ENCODE results near the gene REV1. TPM values are rescaled to one million over a fixed set of nuclear protein-coding genes. Genes with fewer than 3 reads are reported as not detected.

Gene REV1
- total RNA-seq, 1 donor from 2014 or later: 40.2 TPM

DNA sequence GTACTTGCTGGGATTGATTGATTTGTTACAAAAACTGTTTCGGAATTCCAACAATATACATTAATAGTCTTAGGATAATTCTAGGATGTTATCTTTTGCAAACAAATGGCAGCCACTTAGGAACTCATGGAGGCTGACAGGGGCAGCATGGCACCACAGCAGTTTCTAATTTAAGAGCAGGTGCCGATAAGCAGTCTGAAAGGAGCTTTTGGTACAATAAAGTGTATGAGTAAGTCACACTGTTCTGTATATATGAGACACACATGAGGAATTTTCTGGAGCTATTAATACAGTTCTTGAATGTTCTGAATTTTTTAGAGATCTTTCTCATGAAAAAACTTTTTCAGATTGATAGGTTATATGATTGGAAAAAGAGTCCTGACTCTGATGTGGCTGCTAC, 100.4 kb downstream of the REV1 start:
- Mint-ChIP-seq H3K27me3 (ENCODE audit: unreplicated experiment) (no peaks in the 10 kb centered on the region), H3K4me1 (ENCODE audit: unreplicated experiment) (no peaks in the 10 kb centered on the region), H3K4me3 (ENCODE audit: unreplicated experiment) (no peak overlapping the region), H3K36me3 (ENCODE audit: low read depth, unreplicated experiment) (peaks cover 15% of the 10 kb centered on the region), H3K9me3 (ENCODE audit: unreplicated experiment) (no peaks in the 10 kb centered on the region), H3K27ac (ENCODE audit: unreplicated experiment) (no peak overlapping the region)
- TF ChIP-seq, protein P1, sequence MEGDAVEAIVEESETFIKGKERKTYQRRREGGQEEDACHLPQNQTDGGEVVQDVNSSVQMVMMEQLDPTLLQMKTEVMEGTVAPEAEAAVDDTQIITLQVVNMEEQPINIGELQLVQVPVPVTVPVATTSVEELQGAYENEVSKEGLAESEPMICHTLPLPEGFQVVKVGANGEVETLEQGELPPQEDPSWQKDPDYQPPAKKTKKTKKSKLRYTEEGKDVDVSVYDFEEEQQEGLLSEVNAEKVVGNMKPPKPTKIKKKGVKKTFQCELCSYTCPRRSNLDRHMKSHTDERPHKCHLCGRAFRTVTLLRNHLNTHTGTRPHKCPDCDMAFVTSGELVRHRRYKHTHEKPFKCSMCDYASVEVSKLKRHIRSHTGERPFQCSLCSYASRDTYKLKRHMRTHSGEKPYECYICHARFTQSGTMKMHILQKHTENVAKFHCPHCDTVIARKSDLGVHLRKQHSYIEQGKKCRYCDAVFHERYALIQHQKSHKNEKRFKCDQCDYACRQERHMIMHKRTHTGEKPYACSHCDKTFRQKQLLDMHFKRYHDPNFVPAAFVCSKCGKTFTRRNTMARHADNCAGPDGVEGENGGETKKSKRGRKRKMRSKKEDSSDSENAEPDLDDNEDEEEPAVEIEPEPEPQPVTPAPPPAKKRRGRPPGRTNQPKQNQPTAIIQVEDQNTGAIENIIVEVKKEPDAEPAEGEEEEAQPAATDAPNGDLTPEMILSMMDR (IDR thresholded peaks at IDR 0.05; ENCODE audit: unreplicated experiment): no peak
- DNase-seq (ENCODE audit: low spot score): no peak

DNA sequence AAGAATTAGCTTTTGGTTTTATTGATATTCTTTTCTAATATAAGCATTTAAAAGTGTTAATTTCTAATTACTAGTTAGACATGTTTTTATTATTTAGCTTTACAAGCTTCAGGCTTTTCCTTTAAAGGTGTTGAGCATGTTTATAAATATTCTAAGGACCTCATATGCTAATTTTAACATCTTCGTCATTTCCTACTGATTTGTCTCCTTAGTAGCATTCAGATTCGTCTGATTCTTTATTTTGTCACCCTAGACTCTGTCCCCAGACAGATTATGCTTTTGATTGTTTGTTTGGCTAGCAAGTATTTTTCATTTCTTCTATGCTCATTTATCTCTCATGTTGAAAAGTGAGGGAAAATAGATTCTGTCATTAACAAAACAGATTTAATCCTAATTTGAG, 100.9 kb downstream of the REV1 start:
- TF ChIP-seq, protein P1 (IDR thresholded peaks at IDR 0.05; ENCODE audit: unreplicated experiment): no peak
- DNase-seq (ENCODE audit: low spot score): no peak
- H3K4me3 Mint-ChIP-seq (ENCODE audit: unreplicated experiment): no peak overlapping the region
- H3K36me3 Mint-ChIP-seq (ENCODE audit: low read depth, unreplicated experiment): peaks cover 14% of the 10 kb centered on the region
- H3K27me3 Mint-ChIP-seq (ENCODE audit: unreplicated experiment): no peaks in the 10 kb centered on the region
- no peak overlapping the region for H3K27ac Mint-ChIP-seq (ENCODE audit: unreplicated experiment)
- H3K9me3 Mint-ChIP-seq (ENCODE audit: unreplicated experiment): no peaks in the 10 kb centered on the region
- H3K4me1 Mint-ChIP-seq (ENCODE audit: unreplicated experiment): no peaks in the 10 kb centered on the region

DNA sequence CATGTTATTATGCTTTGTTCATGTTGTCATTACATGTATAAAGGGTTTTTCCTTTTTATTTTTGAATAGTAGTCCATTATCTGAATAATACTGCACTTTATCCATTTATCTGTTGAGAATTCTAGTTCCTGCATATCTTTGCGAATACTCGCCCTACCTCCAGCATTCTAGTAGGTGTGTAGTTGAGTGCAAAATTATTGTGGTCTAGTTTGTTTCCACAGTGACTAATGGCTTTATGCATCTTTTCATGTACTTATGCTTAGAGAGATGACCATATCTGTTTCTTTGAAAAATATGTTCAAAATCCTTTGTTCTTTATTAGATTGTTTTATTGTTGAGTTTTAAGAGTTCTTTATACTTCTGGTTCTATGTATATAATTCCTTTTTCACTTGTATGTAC, 103.8 kb downstream of the REV1 start:
- no peak overlapping the region for H3K27ac Mint-ChIP-seq (ENCODE audit: unreplicated experiment)

DNA sequence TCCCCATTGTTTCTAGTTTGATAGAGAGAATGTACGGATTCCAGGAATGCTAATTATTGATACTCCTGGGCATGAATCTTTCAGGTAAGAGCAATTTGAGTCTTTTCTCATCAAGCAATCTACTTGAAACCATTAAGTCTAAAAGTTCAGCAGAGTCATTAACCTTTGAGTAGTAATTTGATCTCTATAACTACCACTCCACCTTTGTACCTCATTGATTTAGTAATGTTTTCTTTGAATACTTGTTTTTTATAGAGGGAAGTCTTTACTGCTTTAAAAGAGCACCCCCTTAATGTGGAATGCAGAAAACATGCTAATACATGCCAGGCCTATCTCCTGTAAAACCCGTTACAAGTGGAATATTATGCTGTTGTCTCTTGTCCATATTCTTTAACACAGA, 107.7 kb downstream of the REV1 start:
- H3K4me3 Mint-ChIP-seq (ENCODE audit: unreplicated experiment): no peak overlapping the region
- H3K4me1 Mint-ChIP-seq (ENCODE audit: unreplicated experiment): no peaks in the 10 kb centered on the region
- H3K9me3 Mint-ChIP-seq (ENCODE audit: unreplicated experiment): no peaks in the 10 kb centered on the region
- TF ChIP-seq, protein P1 (IDR thresholded peaks at IDR 0.05; ENCODE audit: unreplicated experiment): no peak
- no peak for DNase-seq (ENCODE audit: low spot score)
- H3K27ac Mint-ChIP-seq (ENCODE audit: unreplicated experiment): no peak overlapping the region
- peaks cover 22% of the 10 kb centered on the region for H3K36me3 Mint-ChIP-seq (ENCODE audit: low read depth, unreplicated experiment)
- H3K27me3 Mint-ChIP-seq (ENCODE audit: unreplicated experiment): no peaks in the 10 kb centered on the region

More for the DNA sequence above, 103.8 kb downstream of the REV1 start:
- no peaks in the 10 kb centered on the region for H3K4me1 Mint-ChIP-seq (ENCODE audit: unreplicated experiment)
- H3K36me3 Mint-ChIP-seq (ENCODE audit: low read depth, unreplicated experiment): peaks cover 24% of the 10 kb centered on the region
- no peaks in the 10 kb centered on the region for H3K27me3 Mint-ChIP-seq (ENCODE audit: unreplicated experiment)
- H3K4me3 Mint-ChIP-seq (ENCODE audit: unreplicated experiment): no peak overlapping the region
- TF ChIP-seq, protein P1 (IDR thresholded peaks at IDR 0.05; ENCODE audit: unreplicated experiment): no peak
- no peak for DNase-seq (ENCODE audit: low spot score)
- H3K9me3 Mint-ChIP-seq (ENCODE audit: unreplicated experiment): no peaks in the 10 kb centered on the region

DNA sequence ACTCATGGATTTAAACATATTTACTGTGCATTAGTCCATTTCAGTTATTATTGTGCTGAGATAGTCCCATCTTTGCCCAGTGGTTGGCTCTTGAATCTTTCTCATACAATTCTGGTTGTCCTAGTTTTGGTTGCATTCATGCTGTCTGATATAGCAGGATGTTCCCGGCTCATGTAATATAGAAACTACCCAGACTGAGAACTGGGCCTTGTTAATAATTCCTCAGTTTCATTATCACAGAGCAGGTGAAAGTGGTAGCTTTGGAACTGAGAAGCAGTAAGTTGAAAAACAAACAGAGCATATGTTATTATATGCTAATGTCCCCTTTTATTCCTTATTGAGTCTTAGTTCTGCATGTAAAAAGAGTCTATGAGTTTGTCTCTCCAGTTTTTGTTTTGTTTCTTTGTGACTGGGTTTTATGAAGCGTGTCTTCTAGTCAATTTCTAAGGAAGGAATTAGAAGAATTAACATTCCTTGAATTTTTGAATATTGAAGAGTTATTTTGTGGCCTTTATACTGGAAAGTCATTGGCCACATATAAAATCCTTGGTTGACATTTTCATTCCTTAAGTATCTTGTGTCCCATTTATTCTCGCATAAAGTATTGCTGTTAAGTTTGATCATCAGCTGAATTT, 109.3 kb downstream of the REV1 start:
- Mint-ChIP-seq H3K27me3 (ENCODE audit: unreplicated experiment) (no peaks in the 10 kb centered on the region), H3K4me3 (ENCODE audit: unreplicated experiment) (no peak overlapping the region), H3K4me1 (ENCODE audit: unreplicated experiment) (no peaks in the 10 kb centered on the region), H3K36me3 (ENCODE audit: low read depth, unreplicated experiment) (peaks cover 29% of the 10 kb centered on the region), H3K27ac (ENCODE audit: unreplicated experiment) (no peak overlapping the region), H3K9me3 (ENCODE audit: unreplicated experiment) (no peaks in the 10 kb centered on the region)
- no peak for DNase-seq (ENCODE audit: low spot score)
- TF ChIP-seq, protein P1 (IDR thresholded peaks at IDR 0.05; ENCODE audit: unreplicated experiment): no peak
